KMS-11 (cell line): ENCODE data around the gene MRPL23.
"Not testable (repeated sequence)": the region's sequence is repeated elsewhere in the genome, so short reads cannot be mapped to it uniquely, and the experiment has no call there.

Experiments
- H2AFZ ChIP-seq: fragments of 200-600 bp; sonication (generic); 2 replicates; pipeline ENCODE4 v1.6.1; 2016; ENCODE audit warnings: antibody characterized with exemption, mixed run types, low read depth
- H3K27ac ChIP-seq: fragments of 200-600 bp; sonication (generic); 2 replicates; pipeline ENCODE4 v1.6.1; 2016; ENCODE audit warnings: mild to moderate bottlenecking, mixed run types
- H3K27me3 ChIP-seq: fragments of 200-600 bp; sonication (generic); 2 replicates; pipeline ENCODE4 v1.6.1; 2017; ENCODE audit warnings: mild to moderate bottlenecking, low read depth, mixed run types, moderate library complexity; ENCODE audit not compliant: insufficient read depth
- H3K36me3 ChIP-seq: fragments of 200-600 bp; sonication (generic); 2 replicates; pipeline ENCODE4 v1.6.1; 2017; ENCODE audit warnings: mild to moderate bottlenecking, mixed run types; ENCODE audit not compliant: insufficient read depth
- H3K4me1 ChIP-seq: fragments of 200-600 bp; sonication (generic); 2 replicates; pipeline ENCODE4 v1.6.1; 2016; ENCODE audit warnings: mild to moderate bottlenecking, low read depth, mixed run types; ENCODE audit not compliant: poor library complexity, severe bottlenecking
- H3K4me2 ChIP-seq: fragments of 200-600 bp; sonication (generic); 2 replicates; pipeline ENCODE4 v1.7.0; 2016; ENCODE audit warnings: mild to moderate bottlenecking, mixed run types
- H3K4me3 ChIP-seq: fragments of 200-600 bp; sonication (generic); IDR thresholded peaks from 2 replicates; pipeline ENCODE4 v1.6.1; 2017; ENCODE audit warnings: low read depth, low read length, mixed read lengths; ENCODE audit not compliant: insufficient read depth
- H3K79me2 ChIP-seq: fragments of 200-600 bp; sonication (generic); 2 replicates; pipeline ENCODE4 v1.6.1; 2016; ENCODE audit warnings: low read depth, mixed run types; ENCODE audit not compliant: insufficient read depth
- H3K9ac ChIP-seq: fragments of 200-600 bp; sonication (generic); 2 replicates; pipeline ENCODE4 v1.6.1; 2016; ENCODE audit warnings: mild to moderate bottlenecking, mixed run types
- H4K20me1 ChIP-seq: fragments of 200-600 bp; sonication (generic); 2 replicates; pipeline ENCODE4 v1.6.1; 2016; ENCODE audit warnings: mild to moderate bottlenecking, mixed run types; ENCODE audit not compliant: insufficient read depth
- CTCF ChIP-seq: fragments of 200-600 bp; sonication (generic); conservative IDR thresholded peaks from 2 replicates; pipeline ENCODE4 v1.6.1; 2017; ENCODE audit warnings: low read depth, mild to moderate bottlenecking, antibody characterized with exemption, low read length, moderate library complexity, mixed read lengths

The MRPL23 gene

DNA sequence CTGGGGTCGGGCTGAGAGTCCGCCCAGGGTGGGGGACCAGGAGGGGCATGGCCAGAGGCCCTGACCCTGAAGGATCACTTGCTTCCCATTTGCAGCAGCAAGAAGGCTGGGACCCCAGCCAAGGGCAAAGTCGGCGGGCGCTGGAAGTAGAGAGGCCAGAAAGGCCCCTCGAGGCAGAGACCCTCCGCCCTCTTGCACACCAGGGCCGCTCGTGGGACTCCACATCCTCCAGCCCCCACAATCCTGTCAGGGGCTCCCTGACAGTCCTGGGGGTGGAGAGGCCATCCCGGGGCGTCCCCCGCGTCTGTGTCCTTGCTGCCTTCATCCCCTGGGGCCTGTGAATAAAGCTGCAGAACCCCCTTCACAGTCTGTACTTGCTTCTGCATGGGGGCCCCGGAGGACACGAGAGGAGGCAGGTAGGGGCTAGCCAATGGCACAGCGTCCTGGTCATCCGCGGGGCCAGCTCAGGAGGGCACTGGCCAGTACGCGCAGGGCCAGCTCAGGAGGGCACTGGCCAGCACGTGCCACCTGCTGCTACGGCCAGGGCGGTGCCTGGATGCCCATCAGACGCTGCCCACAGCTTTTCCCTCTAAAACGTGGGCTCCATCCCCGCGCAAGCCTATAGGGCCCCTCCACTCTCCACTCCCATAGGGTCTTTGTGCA lies 8.7 kb upstream of the MRPL23 start:
- Histone ChIP-seq H3K79me2 (no peaks in the 10 kb centered on the region), H3K36me3 (no peaks in the 10 kb centered on the region), H3K4me2 (no peak overlapping the region), H2AFZ (no peak overlapping the region), H3K4me3 (no peak overlapping the region), H3K4me1 (peaks cover under 1% of the 10 kb centered on the region), H3K27me3 (peaks cover 67% of the 10 kb centered on the region), H3K9ac (no peak overlapping the region), H3K27ac (no peak overlapping the region), H4K20me1 (no peaks in the 10 kb centered on the region)
- no peak for TF ChIP-seq CTCF

DNA sequence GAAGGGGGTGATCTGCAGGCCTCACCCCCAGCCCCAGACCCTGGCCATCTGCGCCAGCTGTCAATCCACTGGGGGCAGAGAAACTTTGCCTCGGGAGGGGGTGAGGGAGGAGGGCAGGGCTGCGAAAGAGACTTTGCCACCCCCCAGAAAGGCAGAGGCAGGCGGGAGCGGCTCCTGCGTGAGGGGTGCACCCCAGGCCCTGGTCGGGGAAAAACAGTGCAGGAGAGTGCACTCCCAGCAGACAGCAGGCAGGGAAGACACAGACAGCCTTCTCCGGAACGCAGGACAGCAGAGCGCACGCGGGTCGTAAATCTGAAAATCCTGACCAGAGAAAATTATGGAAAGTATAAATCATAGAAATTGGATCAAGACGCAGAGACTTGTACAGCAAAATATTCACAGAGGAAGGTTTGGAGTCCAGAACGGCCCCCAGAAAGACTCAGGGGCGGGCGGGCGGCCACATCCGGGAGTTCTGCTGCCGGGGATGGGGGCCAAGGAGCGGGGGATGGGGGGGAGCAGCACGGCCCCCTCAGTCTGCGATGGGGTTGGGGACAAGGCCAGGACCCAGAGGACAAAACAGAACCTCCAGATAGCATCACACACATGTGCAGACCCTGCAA lies 8.0 kb upstream of the MRPL23 start:
- H3K9ac ChIP-seq = no peak overlapping the region
- peaks cover 7% of the 10 kb centered on the region for H3K4me1 ChIP-seq

GRCh38 chr11:1939788-1940187 lies 7.3 kb upstream of the MRPL23 start:
- not testable (repeated sequence) for H3K36me3 ChIP-seq, H3K79me2 ChIP-seq, H3K27ac ChIP-seq, H4K20me1 ChIP-seq, H3K4me3 ChIP-seq, H3K9ac ChIP-seq, H3K4me2 ChIP-seq, H2AFZ ChIP-seq
- peaks cover 11% of the 10 kb centered on the region for H3K4me1 ChIP-seq
- peaks cover 58% of the 10 kb centered on the region for H3K27me3 ChIP-seq

More for the DNA sequence above, 8.0 kb upstream of the MRPL23 start:
- no peaks in the 10 kb centered on the region for H4K20me1 ChIP-seq
- no peak for TF ChIP-seq CTCF
- H3K27ac ChIP-seq = no peak overlapping the region
- no peak overlapping the region for H3K4me2 ChIP-seq
- no peak overlapping the region for H3K4me3 ChIP-seq
- H3K36me3 ChIP-seq = no peaks in the 10 kb centered on the region
- H2AFZ ChIP-seq = no peak overlapping the region
- no peaks in the 10 kb centered on the region for H3K79me2 ChIP-seq
- peaks cover 61% of the 10 kb centered on the region for H3K27me3 ChIP-seq

- Histone ChIP-seq H3K36me3 (no peaks in the 10 kb centered on the region), H3K27me3 (peaks cover 32% of the 10 kb centered on the region), H3K79me2 (no peaks in the 10 kb centered on the region), H3K27ac (no peak overlapping the region), H2AFZ (no peak overlapping the region), H3K4me1 (peaks cover 11% of the 10 kb centered on the region), H3K4me2 (no peak overlapping the region), H4K20me1 (no peaks in the 10 kb centered on the region), H3K9ac (no peak overlapping the region), H3K4me3 (no peak overlapping the region)
- no peak for TF ChIP-seq CTCF
Measured at GRCh38 chr11:1942558-1943260, 4.4 kb upstream of the MRPL23 start.
